GM23338 (cell line): Measurements from ENCODE around the gene ITGA8. TPM values are rescaled to one million over a fixed set of nuclear protein-coding genes. Genes with fewer than 3 reads are reported as not detected.

Experiments used
- ATAC-seq: fragments of 200-7000 bp; cut with Tn5 transposase; 3 replicates; pipeline ENCODE4 v1.9.1; 2020
- DNase-seq: peaks from one replicate; pipeline ENCODE4 v3.0.0-alpha.2; 2015; ENCODE audit warnings: low spot score
- H2AFZ ChIP-seq: fragments of 200-600 bp; sonication (generic); 2 replicates; pipeline ENCODE4 v1.8.0; 2016; ENCODE audit warnings: antibody characterized with exemption, mild to moderate bottlenecking, moderate library complexity
- H3F3A ChIP-seq: fragments of 200-600 bp; sonication (generic); replicated peaks from 2 replicates; pipeline ENCODE4 v1.8.0; 2017; ENCODE audit warnings: antibody characterized with exemption, mixed run types, low read depth
- H3K27ac ChIP-seq: fragments of 200-600 bp; sonication (generic); 2 replicates; pipeline ENCODE4 v1.6.1; 2016; ENCODE audit warnings: low read depth
- H3K27me3 ChIP-seq: fragments of 200-600 bp; sonication (generic); 2 replicates; pipeline ENCODE4 v1.8.0; 2016; ENCODE audit warnings: mild to moderate bottlenecking, mixed run types, moderate library complexity; ENCODE audit not compliant: insufficient read depth
- H3K36me3 ChIP-seq: fragments of 200-600 bp; sonication (generic); 2 replicates; pipeline ENCODE4 v1.8.0; 2016; ENCODE audit warnings: mild to moderate bottlenecking; ENCODE audit not compliant: insufficient read depth
- H3K4me1 ChIP-seq: fragments of 200-600 bp; sonication (generic); 2 replicates; pipeline ENCODE4 v1.8.0; 2016; ENCODE audit warnings: mild to moderate bottlenecking, moderate library complexity; ENCODE audit not compliant: insufficient read depth
- H3K4me2 ChIP-seq: fragments of 200-600 bp; sonication (generic); 2 replicates; pipeline ENCODE4 v1.7.1; 2017; ENCODE audit warnings: mixed run types
- H3K4me3 ChIP-seq: fragments of 200-600 bp; sonication (generic); 2 replicates; pipeline ENCODE4 v1.6.1; 2016; ENCODE audit warnings: mixed run types
- H3K79me2 ChIP-seq: fragments of 200-600 bp; sonication (generic); replicated peaks from 2 replicates; pipeline ENCODE4 v1.8.0; 2017; ENCODE audit warnings: mild to moderate bottlenecking; ENCODE audit not compliant: insufficient read depth
- H3K9me2 ChIP-seq: fragments of 200-600 bp; sonication (generic); 2 replicates; pipeline ENCODE4 v1.8.0; 2017; ENCODE audit not compliant: insufficient read depth
- H4K20me1 ChIP-seq: fragments of 200-600 bp; sonication (generic); replicated peaks from 2 replicates; pipeline ENCODE4 v1.8.0; 2017; ENCODE audit warnings: mild to moderate bottlenecking; ENCODE audit not compliant: insufficient read depth
- H3K27ac Mint-ChIP-seq: 2 replicates; pipeline ENCODE4 v1.8.0; 2020; ENCODE audit warnings: inconsistent platforms, mild to moderate bottlenecking, moderate library complexity, mixed read lengths
- H3K27me3 Mint-ChIP-seq: 3 replicates; pipeline ENCODE4 v1.8.0; 2022; ENCODE audit warnings: low read depth, mild to moderate bottlenecking, moderate library complexity, mixed read lengths, inconsistent platforms; ENCODE audit not compliant: insufficient read depth, poor library complexity
- H3K36me3 Mint-ChIP-seq: 3 replicates; pipeline ENCODE4 v1.8.0; 2021; ENCODE audit warnings: low read depth, mild to moderate bottlenecking, inconsistent platforms, moderate library complexity, mixed read lengths
- H3K4me1 Mint-ChIP-seq: 3 replicates; pipeline ENCODE4 v1.8.0; 2020; ENCODE audit warnings: mild to moderate bottlenecking, inconsistent platforms, mixed read lengths
- H3K4me3 Mint-ChIP-seq: 3 replicates; pipeline ENCODE4 v1.8.0; 2021; ENCODE audit warnings: moderate library complexity, mild to moderate bottlenecking, inconsistent platforms, mixed read lengths
- H3K9me3 Mint-ChIP-seq: 3 replicates; pipeline ENCODE4 v1.8.0; 2020; ENCODE audit warnings: moderate library complexity, mild to moderate bottlenecking, inconsistent platforms, mixed read lengths
- CTCF ChIP-seq, 2 experiments: fragments of 200-600 bp in 1 of 2; sonication (generic) in 1 of 2; conservative IDR thresholded peaks; 2 replicates each; pipeline versions ENCODE4 v1.5.1 to v1.6.1; 2016 to 2017; ENCODE audit warnings: antibody characterized with exemption in 2 of 2, low read depth in 2 of 2, mild to moderate bottlenecking in 2 of 2, moderate library complexity in 1 of 2
- REST ChIP-seq: IDR thresholded peaks from one replicate; pipeline ENCODE4 v1.6.1; 2018; ENCODE audit warnings: antibody characterized with exemption; ENCODE audit not compliant: unreplicated experiment
- ZNF114 ChIP-seq: fragments of 250-450 bp; sonication (Bioruptor Pico); IDR thresholded peaks from 2 replicates; pipeline ENCODE4 v1.5.0; 2020; ENCODE audit warnings: mild to moderate bottlenecking, moderate library complexity
- polyA plus RNA-seq: library from polyadenylated mRNA; unstranded; fragments of >200 nt; fragmentation: Nextera tagmentation; extraction: Ambion mirVana; gene quantifications from 2 replicates; pipeline ENCODE4 v1.2.1, GENCODE V29; 2016
- total RNA-seq: library from RNA; depleted of rRNA; stranded (reverse); fragments of >200 nt; shearing (Covaris generic); gene quantifications from 2 replicates; pipeline ENCODE4 v1.2.3, GENCODE V29; 2014
- TF ChIP-seq, protein P1 (sequence below): fragments of 250-450 bp; sonication (Bioruptor Pico); IDR thresholded peaks from 2 replicates; pipeline ENCODE4 v1.5.0; 2020; ENCODE audit warnings: mild to moderate bottlenecking, moderate library complexity

The ITGA8 gene
- total and polyA plus RNA-seq, 2 experiments from 2014 or later: not detected

DNA sequence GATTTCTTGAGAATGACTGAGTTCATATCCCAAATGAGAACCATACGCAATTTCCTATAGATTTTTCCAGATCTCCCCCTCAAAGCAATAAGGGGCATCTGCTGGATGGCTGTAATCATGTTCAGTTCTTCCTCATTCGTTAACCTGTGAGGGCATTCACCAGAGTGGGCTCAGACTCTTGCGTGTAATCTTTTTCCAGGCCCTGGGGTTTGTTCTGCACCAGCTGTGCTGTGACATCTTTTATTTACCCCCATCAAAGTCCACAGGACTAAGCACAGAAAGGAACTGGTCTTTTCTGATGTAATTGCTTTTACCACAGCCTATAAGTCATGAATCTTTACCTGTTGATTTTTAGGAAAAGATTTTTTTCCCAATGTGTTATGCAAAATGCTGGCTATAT is 27.9 kb upstream of the ITGA8 start:
- no peaks in the 10 kb centered on the region for H3F3A ChIP-seq
- TF ChIP-seq REST (no peak), CTCF (conservative IDR thresholded peaks at IDR 0.05; ENCODE audit: low read depth in 2 of 2) (no peak), ZNF114 (no peak)
- TF ChIP-seq, protein P1, sequence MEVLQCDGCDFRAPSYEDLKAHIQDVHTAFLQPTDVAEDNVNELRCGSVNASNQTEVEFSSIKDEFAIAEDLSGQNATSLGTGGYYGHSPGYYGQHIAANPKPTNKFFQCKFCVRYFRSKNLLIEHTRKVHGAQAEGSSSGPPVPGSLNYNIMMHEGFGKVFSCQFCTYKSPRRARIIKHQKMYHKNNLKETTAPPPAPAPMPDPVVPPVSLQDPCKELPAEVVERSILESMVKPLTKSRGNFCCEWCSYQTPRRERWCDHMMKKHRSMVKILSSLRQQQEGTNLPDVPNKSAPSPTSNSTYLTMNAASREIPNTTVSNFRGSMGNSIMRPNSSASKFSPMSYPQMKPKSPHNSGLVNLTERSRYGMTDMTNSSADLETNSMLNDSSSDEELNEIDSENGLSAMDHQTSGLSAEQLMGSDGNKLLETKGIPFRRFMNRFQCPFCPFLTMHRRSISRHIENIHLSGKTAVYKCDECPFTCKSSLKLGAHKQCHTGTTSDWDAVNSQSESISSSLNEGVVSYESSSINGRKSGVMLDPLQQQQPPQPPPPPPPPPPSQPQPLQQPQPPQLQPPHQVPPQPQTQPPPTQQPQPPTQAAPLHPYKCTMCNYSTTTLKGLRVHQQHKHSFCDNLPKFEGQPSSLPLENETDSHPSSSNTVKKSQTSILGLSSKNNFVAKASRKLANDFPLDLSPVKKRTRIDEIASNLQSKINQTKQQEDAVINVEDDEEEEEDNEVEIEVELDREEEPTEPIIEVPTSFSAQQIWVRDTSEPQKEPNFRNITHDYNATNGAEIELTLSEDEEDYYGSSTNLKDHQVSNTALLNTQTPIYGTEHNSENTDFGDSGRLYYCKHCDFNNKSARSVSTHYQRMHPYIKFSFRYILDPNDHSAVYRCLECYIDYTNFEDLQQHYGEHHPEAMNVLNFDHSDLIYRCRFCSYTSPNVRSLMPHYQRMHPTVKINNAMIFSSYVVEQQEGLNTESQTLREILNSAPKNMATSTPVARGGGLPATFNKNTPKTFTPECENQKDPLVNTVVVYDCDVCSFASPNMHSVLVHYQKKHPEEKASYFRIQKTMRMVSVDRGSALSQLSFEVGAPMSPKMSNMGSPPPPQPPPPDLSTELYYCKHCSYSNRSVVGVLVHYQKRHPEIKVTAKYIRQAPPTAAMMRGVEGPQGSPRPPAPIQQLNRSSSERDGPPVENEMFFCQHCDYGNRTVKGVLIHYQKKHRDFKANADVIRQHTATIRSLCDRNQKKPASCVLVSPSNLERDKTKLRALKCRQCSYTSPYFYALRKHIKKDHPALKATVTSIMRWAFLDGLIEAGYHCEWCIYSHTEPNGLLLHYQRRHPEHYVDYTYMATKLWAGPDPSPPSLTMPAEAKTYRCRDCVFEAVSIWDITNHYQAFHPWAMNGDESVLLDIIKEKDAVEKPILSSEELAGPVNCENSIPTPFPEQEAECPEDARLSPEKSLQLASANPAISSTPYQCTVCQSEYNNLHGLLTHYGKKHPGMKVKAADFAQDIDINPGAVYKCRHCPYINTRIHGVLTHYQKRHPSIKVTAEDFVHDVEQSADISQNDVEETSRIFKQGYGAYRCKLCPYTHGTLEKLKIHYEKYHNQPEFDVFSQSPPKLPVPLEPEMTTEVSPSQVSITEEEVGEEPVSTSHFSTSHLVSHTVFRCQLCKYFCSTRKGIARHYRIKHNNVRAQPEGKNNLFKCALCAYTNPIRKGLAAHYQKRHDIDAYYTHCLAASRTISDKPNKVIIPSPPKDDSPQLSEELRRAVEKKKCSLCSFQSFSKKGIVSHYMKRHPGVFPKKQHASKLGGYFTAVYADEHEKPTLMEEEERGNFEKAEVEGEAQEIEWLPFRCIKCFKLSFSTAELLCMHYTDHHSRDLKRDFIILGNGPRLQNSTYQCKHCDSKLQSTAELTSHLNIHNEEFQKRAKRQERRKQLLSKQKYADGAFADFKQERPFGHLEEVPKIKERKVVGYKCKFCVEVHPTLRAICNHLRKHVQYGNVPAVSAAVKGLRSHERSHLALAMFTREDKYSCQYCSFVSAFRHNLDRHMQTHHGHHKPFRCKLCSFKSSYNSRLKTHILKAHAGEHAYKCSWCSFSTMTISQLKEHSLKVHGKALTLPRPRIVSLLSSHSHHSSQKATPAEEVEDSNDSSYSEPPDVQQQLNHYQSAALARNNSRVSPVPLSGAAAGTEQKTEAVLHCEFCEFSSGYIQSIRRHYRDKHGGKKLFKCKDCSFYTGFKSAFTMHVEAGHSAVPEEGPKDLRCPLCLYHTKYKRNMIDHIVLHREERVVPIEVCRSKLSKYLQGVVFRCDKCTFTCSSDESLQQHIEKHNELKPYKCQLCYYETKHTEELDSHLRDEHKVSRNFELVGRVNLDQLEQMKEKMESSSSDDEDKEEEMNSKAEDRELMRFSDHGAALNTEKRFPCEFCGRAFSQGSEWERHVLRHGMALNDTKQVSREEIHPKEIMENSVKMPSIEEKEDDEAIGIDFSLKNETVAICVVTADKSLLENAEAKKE (CRISPR knock-in tag): no peak
- no peak overlapping the region for H2AFZ ChIP-seq
- no peak overlapping the region for H3K27ac ChIP-seq
- no peaks in the 10 kb centered on the region for H4K20me1 ChIP-seq
- no peaks in the 10 kb centered on the region for H3K9me2 ChIP-seq
- peaks cover 5% of the 10 kb centered on the region for H3K27me3 Mint-ChIP-seq
- no peak overlapping the region for H3K4me3 Mint-ChIP-seq
- no peaks in the 10 kb centered on the region for H3K36me3 ChIP-seq
- no peak for ATAC-seq
- H3K27ac Mint-ChIP-seq: no peak overlapping the region
- peaks cover 3% of the 10 kb centered on the region for H3K4me1 Mint-ChIP-seq
- H3K79me2 ChIP-seq: no peaks in the 10 kb centered on the region
- no peaks in the 10 kb centered on the region for H3K9me3 Mint-ChIP-seq
- no peak overlapping the region for H3K4me2 ChIP-seq
- no peaks in the 10 kb centered on the region for H3K36me3 Mint-ChIP-seq
- no peak overlapping the region for H3K4me3 ChIP-seq
- DNase-seq: no peak
- no peaks in the 10 kb centered on the region for H3K27me3 ChIP-seq
- H3K4me1 ChIP-seq: no peaks in the 10 kb centered on the region; the same call in 1 of the 2 replicates
